Vagina (tissue), 2 donors: Measurements from ENCODE around the gene DTX2.

ENCODE experiments used
- POLR2A ChIP-seq, 2 donors: fragments of 450-650 bp; IDR thresholded peaks; one replicate each; pipeline ENCODE4 v1.6.1; 2017; ENCODE audit warnings: antibody characterized with exemption in 2 of 2, mild to moderate bottlenecking in 2 of 2, moderate library complexity in 2 of 2
- POLR2AphosphoS5 ChIP-seq, 2 donors: sonication (generic); formaldehyde crosslinking; IDR thresholded peaks; one replicate each; pipeline ENCODE4 v1.9.0; 2017; ENCODE audit warnings: antibody characterized with exemption in 2 of 2, mild to moderate bottlenecking in 2 of 2, low read depth in 1 of 2; ENCODE audit not compliant: insufficient read depth in 1 of 2

- TF ChIP-seq POLR2AphosphoS5 (IDR thresholded peaks at IDR 0.05; ENCODE audit: insufficient read depth in 1 of 2, low read depth in 1 of 2) (no peak), POLR2A (IDR thresholded peaks at IDR 0.05) (no peak)
Observed at GRCh38 chr7:76507723-76508406, 46.4 kb downstream of the DTX2 start.
